SK-N-MC (cell line): ENCODE results near the gene RAB11FIP3.

Experiments used
- DNase-seq: peaks from one replicate; pipeline ENCODE4 v3.0.0-alpha.2; 2011; ENCODE audit warnings: low read depth, low spot score
- H3K27ac ChIP-seq: fragments of 200-600 bp; sonication (generic); 2 replicates; pipeline ENCODE4 v1.5.1; 2016; ENCODE audit warnings: mixed run types
- H3K36me3 ChIP-seq: fragments of 200-600 bp; sonication (generic); 2 replicates; pipeline ENCODE4 v1.6.1; 2017; ENCODE audit warnings: antibody characterized with exemption, low read length, mixed read lengths; ENCODE audit not compliant: insufficient read depth
- H3K4me3 ChIP-seq: fragments of 200-600 bp; sonication (generic); 2 replicates; pipeline ENCODE4 v1.5.1; 2016
- H3K9ac ChIP-seq: fragments of 200-600 bp; sonication (generic); 2 replicates; pipeline ENCODE4 v1.8.0; 2017; ENCODE audit warnings: mixed run types, mixed read lengths; ENCODE audit not compliant: insufficient read length
- H3K9me3 ChIP-seq: fragments of 200-600 bp; sonication (generic); 2 replicates; pipeline ENCODE4 v1.6.1; 2017; ENCODE audit warnings: low read depth, mild to moderate bottlenecking, antibody characterized with exemption, low read length, moderate library complexity, mixed read lengths
- EZH2 ChIP-seq: fragments of 200-600 bp; sonication (generic); IDR thresholded peaks from one replicate; pipeline ENCODE4 v1.6.1; 2017; ENCODE audit warnings: antibody characterized with exemption
- FOXP2 ChIP-seq: optimal IDR thresholded peaks from 2 replicates; pipeline ENCODE3; 2011; ENCODE audit warnings: mild to moderate bottlenecking, moderate library complexity; ENCODE audit not compliant: insufficient read depth; ENCODE audit errors: extremely low read length, control extremely low read depth
- POLR2AphosphoS5 ChIP-seq: IDR thresholded peaks from 2 replicates; pipeline ENCODE4 v1.6.1; 2012; ENCODE audit warnings: mild to moderate bottlenecking, low read depth, low read length, borderline replicate concordance

RAB11FIP3 gene

DNA sequence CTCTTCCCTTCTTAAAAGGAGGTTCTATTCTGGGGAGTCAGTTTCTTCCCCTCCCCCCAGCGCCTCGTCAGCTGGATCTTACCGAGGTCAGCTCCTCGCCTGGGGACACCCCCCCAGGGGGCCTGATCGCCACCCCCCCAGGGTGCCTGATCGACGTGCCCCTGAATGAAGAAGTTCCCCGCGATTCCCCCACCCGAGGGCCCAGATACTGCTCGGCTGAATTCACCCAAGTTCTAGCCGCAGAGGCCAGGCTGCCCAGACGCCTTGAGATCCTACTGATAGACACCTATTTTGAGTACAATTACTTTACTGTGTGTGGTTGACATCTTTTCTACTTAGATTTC lies 1.4 kb downstream of the RAB11FIP3 start:
- Histone ChIP-seq H3K27ac (no peak overlapping the region), H3K9ac (peak overlapping the region; percentile 83), H3K36me3 (no peaks in the 10 kb centered on the region), H3K4me3 (peak overlapping the region; percentile 93), H3K9me3 (no peaks in the 10 kb centered on the region)
- no peak for TF ChIP-seq EZH2
- TF ChIP-seq POLR2AphosphoS5 = no peak
- no peak for TF ChIP-seq FOXP2
- DNase-seq = no peak

- no peak for TF ChIP-seq FOXP2
- no peak for TF ChIP-seq POLR2AphosphoS5
- no peak for TF ChIP-seq EZH2
- H3K4me3 ChIP-seq = peak overlapping the region; percentile 93
These were observed 1.8 kb downstream of the RAB11FIP3 start for GRCh38 chr16:427250-427649.

DNA sequence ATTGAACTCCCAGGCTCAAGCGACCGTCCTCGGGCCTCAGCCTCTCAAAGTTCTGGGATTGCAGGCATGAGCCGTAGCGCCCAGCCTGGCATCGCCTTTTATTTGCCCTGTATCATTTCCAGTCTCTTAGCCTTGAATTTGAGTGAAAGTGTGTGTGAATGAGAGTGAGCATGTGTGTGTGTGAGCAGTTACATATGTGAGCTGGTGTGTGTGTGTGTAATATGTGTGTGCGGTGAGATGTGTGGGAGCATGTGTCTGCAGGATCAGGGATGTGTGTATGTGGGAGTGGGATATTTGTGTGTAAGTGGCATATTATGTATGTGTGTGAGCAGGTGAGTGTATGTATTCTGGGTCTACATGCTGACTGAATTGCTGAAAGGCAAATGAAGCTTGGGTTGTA lies 5.5 kb downstream of the RAB11FIP3 start:
- no peak for DNase-seq
- Histone ChIP-seq H3K36me3 (no peaks in the 10 kb centered on the region), H3K4me3 (no peak overlapping the region), H3K9ac (no peak overlapping the region), H3K9me3 (no peaks in the 10 kb centered on the region), H3K27ac (no peak overlapping the region)
- TF ChIP-seq EZH2 = no peak
- no peak for TF ChIP-seq POLR2AphosphoS5
- TF ChIP-seq FOXP2 = no peak

More at GRCh38 chr16:427250-427649, 1.8 kb downstream of the RAB11FIP3 start:
- peak overlapping the region; percentile 83 for H3K9ac ChIP-seq
- no peak for DNase-seq
- no peaks in the 10 kb centered on the region for H3K9me3 ChIP-seq
- no peaks in the 10 kb centered on the region for H3K36me3 ChIP-seq
- no peak overlapping the region for H3K27ac ChIP-seq

GRCh38 chr16:440627-441026 lies 15.2 kb downstream of the RAB11FIP3 start:
- DNase-seq = no peak
- H3K9ac ChIP-seq = no peak overlapping the region
- H3K36me3 ChIP-seq = no peaks in the 10 kb centered on the region
- no peak for TF ChIP-seq POLR2AphosphoS5
- TF ChIP-seq FOXP2 = no peak
- TF ChIP-seq EZH2 = no peak
- no peak overlapping the region for H3K27ac ChIP-seq
- no peak overlapping the region for H3K4me3 ChIP-seq
- H3K9me3 ChIP-seq = no peaks in the 10 kb centered on the region

GRCh38 chr16:441447-441846 lies 16.0 kb downstream of the RAB11FIP3 start:
- no peaks in the 10 kb centered on the region for H3K9me3 ChIP-seq
- no peak overlapping the region for H3K9ac ChIP-seq
- TF ChIP-seq EZH2 = no peak
- TF ChIP-seq FOXP2 = no peak
- TF ChIP-seq POLR2AphosphoS5 = no peak
- no peaks in the 10 kb centered on the region for H3K36me3 ChIP-seq
- H3K27ac ChIP-seq = no peak overlapping the region
- no peak for DNase-seq
- no peak overlapping the region for H3K4me3 ChIP-seq

DNA sequence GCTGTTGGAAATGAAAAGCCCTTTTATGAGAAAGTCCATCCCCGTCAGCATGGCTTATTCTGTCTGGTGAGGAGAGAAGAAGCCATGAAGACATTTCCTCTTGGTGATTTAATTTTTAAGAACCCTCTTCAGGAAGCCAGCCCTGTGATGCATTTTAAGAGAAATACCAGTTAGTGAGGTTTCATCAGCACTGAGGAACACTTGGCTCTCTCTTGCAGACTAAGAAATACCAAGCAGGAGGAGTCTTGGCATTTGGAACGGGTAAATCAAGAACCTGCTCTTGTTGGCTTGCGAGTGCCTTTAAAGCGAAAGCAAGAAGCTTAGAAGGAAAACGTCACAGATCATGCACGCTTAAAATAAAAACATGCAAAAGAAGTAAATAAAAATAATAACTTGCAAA lies 17.5 kb downstream of the RAB11FIP3 start:
- H3K27ac ChIP-seq = 0 out of 2 replicates have a peak overlapping the region, but pooled peaks have one; percentile 11
- DNase-seq = no peak
- no peaks in the 10 kb centered on the region for H3K36me3 ChIP-seq
- H3K9ac ChIP-seq = peak overlapping the region; percentile 1
- H3K4me3 ChIP-seq = no peak overlapping the region
- H3K9me3 ChIP-seq = no peaks in the 10 kb centered on the region
- no peak for TF ChIP-seq FOXP2
- TF ChIP-seq POLR2AphosphoS5 = no peak
- TF ChIP-seq EZH2 = no peak

DNA sequence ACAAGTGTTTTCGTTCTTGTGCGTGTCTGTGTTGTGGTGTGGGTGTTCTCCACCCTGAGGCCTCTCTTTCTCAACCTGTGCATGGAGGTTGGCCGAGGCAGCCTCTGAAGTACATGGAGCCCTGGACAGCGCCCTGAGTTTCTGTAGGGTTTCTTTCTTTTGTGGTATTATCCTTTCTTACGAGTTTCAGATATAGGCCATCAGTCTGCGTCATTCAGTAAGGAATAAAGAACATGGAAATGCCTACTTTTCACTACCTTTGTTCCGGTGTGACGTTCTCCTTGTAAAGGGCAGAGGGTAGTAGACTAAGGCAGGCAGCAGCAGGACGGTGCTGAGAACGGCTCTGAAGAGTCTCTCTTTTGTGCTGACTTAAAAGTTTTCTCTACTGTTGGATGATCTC lies 18.6 kb downstream of the RAB11FIP3 start:
- no peak overlapping the region for H3K9ac ChIP-seq
- H3K9me3 ChIP-seq = no peaks in the 10 kb centered on the region
- H3K27ac ChIP-seq = 0 out of 2 replicates have a peak overlapping the region, but pooled peaks have one; percentile 12
- TF ChIP-seq EZH2 = no peak
- TF ChIP-seq FOXP2 = no peak
- TF ChIP-seq POLR2AphosphoS5 = no peak
- DNase-seq = no peak
- no peaks in the 10 kb centered on the region for H3K36me3 ChIP-seq
- H3K4me3 ChIP-seq = no peak overlapping the region

DNA sequence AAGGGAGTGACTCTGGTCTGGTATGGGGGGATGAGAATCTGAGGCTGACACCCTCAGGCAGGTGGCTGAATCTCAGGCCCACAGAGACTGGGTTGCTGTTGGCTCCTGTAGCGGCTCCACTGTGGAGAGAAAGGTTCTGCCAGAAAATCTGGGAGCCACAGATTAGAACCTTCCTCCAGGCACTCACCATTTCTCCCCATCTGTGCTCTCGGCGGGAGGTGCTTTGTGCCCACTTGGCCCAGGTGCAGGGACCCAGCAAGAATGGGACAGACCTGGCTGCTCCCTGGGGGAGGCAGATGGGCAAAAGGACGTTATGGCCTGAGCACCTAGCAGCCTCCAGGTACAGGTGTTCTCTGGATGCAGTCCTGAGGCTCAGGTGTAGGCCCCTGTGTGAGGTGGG lies 20.1 kb downstream of the RAB11FIP3 start:
- H3K9ac ChIP-seq = no peak overlapping the region
- H3K36me3 ChIP-seq = no peaks in the 10 kb centered on the region
- DNase-seq = no peak
- no peaks in the 10 kb centered on the region for H3K9me3 ChIP-seq
- H3K4me3 ChIP-seq = no peak overlapping the region
- TF ChIP-seq EZH2 = no peak
- TF ChIP-seq POLR2AphosphoS5 = no peak
- H3K27ac ChIP-seq = no peak overlapping the region

- DNase-seq = no peak
- H3K27ac ChIP-seq = peak overlapping the region; percentile 67; the same call in 1 of the 2 replicates
- H3K9ac ChIP-seq = no peak overlapping the region
- no peaks in the 10 kb centered on the region for H3K36me3 ChIP-seq
- TF ChIP-seq POLR2AphosphoS5 = no peak
- no peak for TF ChIP-seq EZH2
- TF ChIP-seq FOXP2 = no peak
- no peaks in the 10 kb centered on the region for H3K9me3 ChIP-seq
- peak overlapping the region; percentile 33; the same call in 1 of the 2 replicates for H3K4me3 ChIP-seq
These were observed 24.9 kb downstream of the RAB11FIP3 start for GRCh38 chr16:450385-450784.
